HT1080 (cell line): Measurements from ENCODE around the gene MTARC2. TPM values are rescaled to one million over a fixed set of nuclear protein-coding genes. Genes with fewer than 3 reads are reported as not detected.

Experiments used
- DNase-seq: peaks from one replicate; pipeline ENCODE4 v3.0.0-alpha.2; 2015; ENCODE audit warnings: low read depth
- total RNA-seq: library from RNA; depleted of rRNA; stranded (reverse); fragments of >200 nt; shearing (Covaris generic); gene quantifications from 2 replicates; pipeline ENCODE4 v1.2.3, GENCODE V29; 2014; rRNA removed

MTARC2 gene
- total RNA-seq, 1 experiment from 2014 or later = 2.7 TPM

DNA sequence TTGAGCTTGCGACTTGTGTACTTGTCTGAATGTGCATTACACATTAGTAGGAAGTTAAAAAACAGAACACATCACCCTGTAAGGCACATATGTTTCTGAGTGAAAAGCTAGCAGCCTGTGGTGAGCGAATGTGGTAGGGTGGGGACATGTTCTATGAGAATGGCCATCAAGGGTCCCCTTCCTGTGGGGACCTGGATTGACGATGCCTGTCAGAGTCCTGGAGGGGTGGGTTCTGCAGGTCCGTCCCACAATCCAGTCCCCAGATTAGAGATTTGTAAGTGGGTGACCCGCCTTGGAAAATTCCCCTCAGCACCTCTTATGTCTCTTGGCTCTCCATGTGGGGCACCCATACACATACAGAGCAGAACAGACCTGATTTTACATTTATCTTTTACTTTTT is 78.6 kb downstream of the MTARC2 start:
- DNase-seq = no peak

DNA sequence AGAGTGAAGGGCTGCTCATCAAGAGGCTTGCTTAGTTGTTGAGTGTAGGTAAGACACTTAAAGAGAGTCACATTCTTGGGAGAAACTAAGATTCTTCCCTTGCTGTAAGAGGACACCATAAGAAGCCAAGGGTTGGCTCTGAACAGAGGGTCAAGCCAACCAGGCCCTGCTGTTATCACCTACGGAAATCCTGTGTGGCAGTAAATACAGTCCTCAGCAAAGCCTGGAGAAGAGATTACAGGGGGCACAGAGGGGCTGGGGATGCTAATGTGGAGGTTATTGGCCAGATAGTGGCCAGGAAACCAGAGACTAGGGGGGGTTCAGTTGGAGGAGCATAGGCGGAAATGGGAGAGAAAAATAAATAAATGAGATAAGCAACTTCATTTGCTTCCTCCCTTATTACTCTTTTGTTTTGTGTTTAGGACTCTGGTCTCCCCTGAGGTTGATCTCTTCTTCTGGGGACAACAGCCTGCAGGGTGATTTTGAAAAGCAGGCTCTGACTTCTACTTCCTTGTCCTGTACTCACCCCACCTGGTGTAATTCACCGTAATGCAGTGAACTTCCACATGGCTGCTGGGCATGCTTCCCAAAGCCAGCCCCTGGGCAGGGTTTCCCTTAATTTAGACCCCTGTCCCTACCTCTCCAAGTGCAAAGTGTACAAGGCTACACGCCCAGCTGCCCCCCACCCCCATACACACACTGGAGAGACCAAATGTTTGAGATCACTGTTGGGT is 79.5 kb downstream of the MTARC2 start:
- no peak for DNase-seq

DNA sequence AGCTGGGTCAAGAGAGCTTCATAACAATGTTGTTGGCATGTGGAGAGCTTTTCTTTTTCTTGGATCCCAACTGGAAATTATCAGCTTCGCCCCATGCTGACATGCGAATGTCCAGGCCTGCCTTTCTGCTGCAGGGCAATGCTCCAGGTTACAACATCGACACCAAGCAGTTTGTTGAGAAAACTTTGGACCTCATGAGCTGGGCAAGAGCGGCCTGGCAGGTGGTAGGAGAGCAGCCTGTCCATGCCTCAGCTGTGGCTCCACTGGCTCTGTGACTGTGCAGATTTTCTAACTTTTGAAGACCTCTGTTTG is 80.0 kb downstream of the MTARC2 start:
- DNase-seq = no peak

DNA sequence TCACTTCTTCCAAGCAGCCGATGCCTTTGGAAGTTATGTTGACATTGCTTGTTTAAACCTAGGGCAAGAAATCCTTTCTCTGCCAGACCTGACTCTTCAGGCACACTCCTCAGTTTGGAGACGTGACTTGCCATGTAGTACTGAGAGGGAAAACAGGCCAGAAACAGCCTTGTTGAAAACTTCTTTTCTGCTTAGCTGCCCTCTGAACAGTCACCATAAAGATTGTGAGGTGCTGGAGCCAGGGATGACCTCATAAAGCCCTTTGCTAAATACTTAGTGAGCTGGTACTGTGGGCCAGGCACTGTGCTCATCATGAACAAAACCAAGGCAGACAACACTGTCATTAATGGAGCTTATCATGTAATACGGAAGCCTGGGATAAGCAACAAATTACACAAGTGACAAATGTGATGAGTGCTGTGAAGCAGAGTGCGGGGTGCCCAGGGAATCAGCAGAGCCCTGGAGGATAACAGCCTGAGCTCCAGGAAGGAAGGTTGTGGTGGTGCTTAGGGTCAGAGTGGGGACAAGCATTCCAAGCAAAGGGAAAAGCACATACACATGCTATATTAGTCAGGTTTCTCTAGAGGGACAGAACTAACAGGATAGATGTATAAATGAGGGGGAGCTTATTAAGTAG is 80.9 kb downstream of the MTARC2 start:
- DNase-seq = no peak

DNA sequence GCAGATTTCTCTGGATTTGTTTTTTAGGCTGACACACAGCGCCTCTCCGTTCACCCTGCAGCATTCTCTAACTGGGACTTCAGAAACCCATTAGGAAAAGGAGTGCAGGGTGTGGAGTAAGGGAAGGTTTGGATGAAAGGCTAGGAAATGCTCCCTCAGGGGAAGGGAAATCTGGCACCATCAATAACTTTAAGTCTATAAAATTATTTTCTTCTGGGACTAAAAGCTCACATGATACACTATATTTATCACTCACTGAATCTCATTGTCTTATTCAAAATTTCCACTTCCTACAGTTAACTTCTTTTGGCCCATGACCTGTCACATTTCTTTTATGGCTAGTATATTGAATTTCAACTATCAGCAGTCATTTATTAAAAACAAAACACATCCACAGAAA is 85.3 kb downstream of the MTARC2 start:
- no peak for DNase-seq

Other genes starting within 250 kb of the MTARC2 start
- 2.0 and 3.1 TPM in 2 replicates for gene MARK1, start 220.2 kb upstream of the MTARC2 start, total RNA-seq
- gene C1orf115, start 58.0 kb upstream of the MTARC2 start, total RNA-seq = 4.3 and 4.9 TPM in 2 replicates
- gene MTARC1, start 38.6 kb downstream of the MTARC2 start, total RNA-seq = 0.05 TPM in 1 of 2 replicates, not detected in the other
- gene HLX, start 131.1 kb downstream of the MTARC2 start, total RNA-seq = 2.9 and 3.8 TPM in 2 replicates